AG10803 (cell line): ENCODE data around the gene OR52B2.
A peak's percentile ranks its signal among the peaks of the same experiment; 100 is the strongest.

ENCODE experiments used
- DNase-seq: peaks from one replicate; pipeline ENCODE4 v3.0.0; 2010; ENCODE audit warnings: low read depth
- H3K4me3 ChIP-seq: 2 replicates; pipeline ENCODE4 v1.5.1; 2011; ENCODE audit warnings: mild to moderate bottlenecking, low read length, control low read depth
- CTCF ChIP-seq: conservative IDR thresholded peaks from 2 replicates; pipeline ENCODE4 v1.5.1; 2011; ENCODE audit warnings: mild to moderate bottlenecking, low read length, control low read depth, inconsistent platforms

Gene OR52B2

DNA sequence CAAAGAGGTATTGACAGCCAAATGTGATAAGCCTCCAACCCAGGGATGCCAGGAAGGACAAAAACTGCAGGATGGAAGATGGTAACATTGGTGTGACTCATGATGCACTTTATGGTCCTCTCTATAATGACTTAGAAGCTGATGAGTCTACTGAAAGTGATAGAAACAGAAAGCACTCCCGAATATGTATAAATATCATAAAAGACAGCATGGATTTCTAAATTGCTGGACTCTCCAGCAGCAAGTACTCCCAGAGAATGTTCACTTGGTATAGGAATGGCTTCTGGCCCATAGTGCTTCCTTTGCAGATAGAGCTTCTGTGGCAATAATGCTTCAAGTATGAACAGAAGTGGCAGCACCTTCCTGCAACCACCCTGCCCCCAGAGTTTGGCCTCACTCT, at the start of gene OR52B2:
Gene OR52B2 (minus strand): TSS at position 101 of the 400 bp plus-strand sequence. CDS start 0 bp downstream, at position 101.
- no peak for DNase-seq
- no peak for TF ChIP-seq CTCF
- no peak within 1 kb of the TSS for H3K4me3 ChIP-seq

DNA sequence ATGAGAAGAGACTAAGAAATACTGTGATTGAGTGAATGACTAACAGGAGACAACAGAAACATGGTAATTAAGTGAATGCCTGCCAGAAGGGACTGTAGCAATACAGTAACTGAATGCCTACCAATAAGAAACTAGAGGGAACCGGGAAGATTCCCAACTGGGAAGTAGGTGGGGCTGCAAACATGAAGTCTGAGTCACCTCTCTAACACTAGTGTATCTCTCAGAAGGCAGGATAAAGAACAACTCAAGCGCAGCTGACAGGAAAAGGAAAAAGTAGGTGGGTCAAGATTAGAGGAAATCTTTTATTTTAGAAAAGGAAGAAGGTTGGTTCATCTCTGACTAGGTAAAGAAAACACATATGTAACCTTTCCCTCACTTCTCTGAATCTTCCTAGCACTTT, 49.2 kb upstream of the OR52B2 start:
- TF ChIP-seq CTCF, result no peak
- DNase-seq, result peak; percentile 94
- H3K4me3 ChIP-seq, result no peak overlapping the region

DNA sequence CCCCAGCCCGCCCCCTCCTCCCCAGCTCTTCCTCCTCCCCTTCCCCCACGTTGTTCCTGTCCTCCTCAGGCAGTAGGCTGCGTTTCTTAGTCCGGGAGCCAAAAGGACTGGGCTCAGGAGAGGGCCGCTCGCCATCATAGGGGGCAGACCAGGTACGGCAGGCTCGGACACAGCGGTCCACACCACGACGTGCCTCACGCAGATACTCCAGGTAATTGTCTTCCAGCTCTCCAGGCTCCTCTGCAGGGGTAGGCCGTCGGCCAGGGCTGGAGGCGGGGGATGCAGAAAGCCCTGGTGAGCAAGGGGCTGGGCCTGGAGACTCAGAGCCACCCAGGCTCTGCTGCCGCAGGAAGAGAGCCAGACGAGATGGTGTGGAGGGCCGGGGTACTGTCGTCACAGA, 47.6 kb upstream of the OR52B2 start:
- no peak overlapping the region for H3K4me3 ChIP-seq
- no peak for TF ChIP-seq CTCF
- no peak for DNase-seq

GRCh38 chr11:6216501-6216900, 46.4 kb upstream of the OR52B2 start:
- no peak for TF ChIP-seq CTCF
- no peak overlapping the region for H3K4me3 ChIP-seq
- no peak for DNase-seq

- no peak for DNase-seq
- TF ChIP-seq CTCF, result no peak
- no peak overlapping the region for H3K4me3 ChIP-seq
Measured at GRCh38 chr11:6214530-6214929, 44.4 kb upstream of the OR52B2 start.

- peak; percentile 59 for DNase-seq
- TF ChIP-seq CTCF, result no peak
Measured at GRCh38 chr11:6210274-6210955, 40.3 kb upstream of the OR52B2 start.

GRCh38 chr11:6209801-6210200, 39.7 kb upstream of the OR52B2 start:
- no peak overlapping the region for H3K4me3 ChIP-seq
- DNase-seq, result no peak
- TF ChIP-seq CTCF, result no peak

More at GRCh38 chr11:6210274-6210955, 40.3 kb upstream of the OR52B2 start:
- H3K4me3 ChIP-seq, result no peak overlapping the region
